Activated T-helper 1 cell treated with anti-CD3 and anti-CD28 coated beads, Interleukin-12 subunit alpha, Interleukin-12 subunit beta, Interleukin-2, Interleukin-4 antibody, amounts not matched to agents 30 ng/mL and 10 ng/mL and 1 ng/mL, durations not matched to agents 14 hours and 24 hours and 36 hours (primary cell): ENCODE results near the gene PWWP2B. TPM values are rescaled to one million over a fixed set of nuclear protein-coding genes. Genes with fewer than 3 reads are reported as not detected.

Experiments
- DNase-seq: peaks from one replicate; pipeline ENCODE4 v3.0.0; 2021; ENCODE audit warnings: low spot score
- H3K27ac Mint-ChIP-seq: one replicate; pipeline ENCODE4 v1.8.0; 2021; ENCODE audit warnings: mild to moderate bottlenecking, mixed read lengths
- H3K27me3 Mint-ChIP-seq: one replicate; pipeline ENCODE4 v1.8.0; 2022; ENCODE audit warnings: mild to moderate bottlenecking, moderate library complexity, mixed read lengths; ENCODE audit not compliant: insufficient read depth
- H3K36me3 Mint-ChIP-seq: one replicate; pipeline ENCODE4 v1.8.0; 2021; ENCODE audit warnings: low read depth, mixed read lengths
- H3K4me1 Mint-ChIP-seq: one replicate; pipeline ENCODE4 v1.8.0; 2021; ENCODE audit warnings: low read depth, mixed read lengths
- H3K4me3 Mint-ChIP-seq: one replicate; pipeline ENCODE4 v1.8.0; 2021; ENCODE audit warnings: mild to moderate bottlenecking, moderate library complexity, mixed read lengths
- H3K9me3 Mint-ChIP-seq: one replicate; pipeline ENCODE4 v1.8.0; 2021; ENCODE audit warnings: mixed read lengths
- intact Hi-C: fragments of 100-400 bp; cut with micrococcal nuclease; formaldehyde crosslinking; loops from one replicate; pipeline ENCODE4 v1.15.1; 2024
- total RNA-seq: library from RNA; stranded (reverse); gene quantifications from 2 replicates; pipeline ENCODE4 v1.2.3, GENCODE V29; 2022

Gene PWWP2B
- total RNA-seq, 1 donor from 2014 or later: 4.1 TPM

- intact Hi-C loops: no loop called here
- H3K27me3 Mint-ChIP-seq: no peaks in the 10 kb centered on the region
- no peaks in the 10 kb centered on the region for H3K9me3 Mint-ChIP-seq
Observed at GRCh38 chr10:132436861-132437410, 39.9 kb downstream of the PWWP2B start.

GRCh38 chr10:132437541-132437950, 40.5 kb downstream of the PWWP2B start:
- H3K9me3 Mint-ChIP-seq: no peaks in the 10 kb centered on the region
- H3K27ac Mint-ChIP-seq: no peak overlapping the region
- DNase-seq: no peak
- intact Hi-C loops: no loop called here
- H3K4me1 Mint-ChIP-seq: peaks cover 9% of the 10 kb centered on the region
- H3K27me3 Mint-ChIP-seq: no peaks in the 10 kb centered on the region
- no peaks in the 10 kb centered on the region for H3K36me3 Mint-ChIP-seq
- H3K4me3 Mint-ChIP-seq: no peak overlapping the region

More at GRCh38 chr10:132436861-132437410, 39.9 kb downstream of the PWWP2B start:
- Mint-ChIP-seq H3K27ac (no peak overlapping the region), H3K36me3 (no peaks in the 10 kb centered on the region), H3K4me3 (no peak overlapping the region), H3K4me1 (peaks cover 6% of the 10 kb centered on the region)
- no peak for DNase-seq

- Mint-ChIP-seq H3K36me3 (no peaks in the 10 kb centered on the region), H3K27me3 (no peaks in the 10 kb centered on the region), H3K4me3 (no peak overlapping the region), H3K4me1 (peaks cover 9% of the 10 kb centered on the region), H3K27ac (no peak overlapping the region), H3K9me3 (no peaks in the 10 kb centered on the region)
- DNase-seq: no peak
- intact Hi-C loops: no loop called here
Observed at GRCh38 chr10:132438091-132439024, 41.4 kb downstream of the PWWP2B start.

GRCh38 chr10:132439025-132439388, 42.0 kb downstream of the PWWP2B start:
- Mint-ChIP-seq H3K27me3 (no peaks in the 10 kb centered on the region), H3K9me3 (no peaks in the 10 kb centered on the region), H3K27ac (no peak overlapping the region), H3K4me1 (peaks cover 9% of the 10 kb centered on the region), H3K36me3 (no peaks in the 10 kb centered on the region), H3K4me3 (no peak overlapping the region)
- no peak for DNase-seq
- intact Hi-C loops: no loop called here

GRCh38 chr10:132439424-132440163, 42.6 kb downstream of the PWWP2B start:
- no peaks in the 10 kb centered on the region for H3K36me3 Mint-ChIP-seq
- DNase-seq: no peak

GRCh38 chr10:132440791-132441565, 44.0 kb downstream of the PWWP2B start:
- intact Hi-C loops: loop anchor here (10.0 kb wide), 1 partner anchor 256 kb away; the partner anchor contains the start of gene DPYSL4
- H3K27ac Mint-ChIP-seq: no peak overlapping the region
- H3K27me3 Mint-ChIP-seq: peaks cover 1% of the 10 kb centered on the region
- H3K4me3 Mint-ChIP-seq: no peak overlapping the region
- H3K9me3 Mint-ChIP-seq: no peaks in the 10 kb centered on the region
- DNase-seq: no peak
- no peaks in the 10 kb centered on the region for H3K36me3 Mint-ChIP-seq
- H3K4me1 Mint-ChIP-seq: peaks cover 18% of the 10 kb centered on the region

More at GRCh38 chr10:132439424-132440163, 42.6 kb downstream of the PWWP2B start:
- peak overlapping the region; percentile 36 for H3K27ac Mint-ChIP-seq
- no peaks in the 10 kb centered on the region for H3K9me3 Mint-ChIP-seq
- H3K27me3 Mint-ChIP-seq: no peaks in the 10 kb centered on the region
- peaks cover 9% of the 10 kb centered on the region for H3K4me1 Mint-ChIP-seq
- intact Hi-C loops: loop anchor here (10.0 kb wide), 1 partner anchor 255 kb away; the partner anchor contains the start of gene DPYSL4
- H3K4me3 Mint-ChIP-seq: no peak overlapping the region

- Mint-ChIP-seq H3K4me3 (no peak overlapping the region), H3K9me3 (no peaks in the 10 kb centered on the region), H3K36me3 (no peaks in the 10 kb centered on the region), H3K27ac (no peak overlapping the region), H3K4me1 (peaks cover 25% of the 10 kb centered on the region), H3K27me3 (peaks cover 1% of the 10 kb centered on the region)
- DNase-seq: no peak
- intact Hi-C loops: loop anchor here (10.0 kb wide), 1 partner anchor 257 kb away; the partner anchor contains the start of gene DPYSL4
Observed at GRCh38 chr10:132441818-132442524, 45.0 kb downstream of the PWWP2B start.

- intact Hi-C loops: loop anchor here (10.0 kb wide), 1 partner anchor 258 kb away; the partner anchor contains the start of gene DPYSL4
- peaks cover 29% of the 10 kb centered on the region for H3K4me1 Mint-ChIP-seq
Observed at GRCh38 chr10:132442636-132443035, 45.6 kb downstream of the PWWP2B start.

GRCh38 chr10:132443605-132443982, 46.6 kb downstream of the PWWP2B start:
- peak; percentile 49 for DNase-seq
- Mint-ChIP-seq H3K27ac (peak overlapping the region; percentile 52), H3K27me3 (peaks cover 1% of the 10 kb centered on the region), H3K4me3 (no peak overlapping the region), H3K4me1 (peaks cover 34% of the 10 kb centered on the region), H3K36me3 (no peaks in the 10 kb centered on the region), H3K9me3 (no peaks in the 10 kb centered on the region)
- intact Hi-C loops: loop anchor here (10.0 kb wide), 1 partner anchor 259 kb away; the partner anchor contains the start of gene DPYSL4

More at GRCh38 chr10:132442636-132443035, 45.6 kb downstream of the PWWP2B start:
- Mint-ChIP-seq H3K27ac (no peak overlapping the region), H3K36me3 (no peaks in the 10 kb centered on the region), H3K4me3 (no peak overlapping the region), H3K9me3 (no peaks in the 10 kb centered on the region), H3K27me3 (peaks cover 1% of the 10 kb centered on the region)
- DNase-seq: no peak

GRCh38 chr10:132443983-132444876, 47.2 kb downstream of the PWWP2B start:
- peaks cover 1% of the 10 kb centered on the region for H3K27me3 Mint-ChIP-seq
- H3K4me3 Mint-ChIP-seq: no peak overlapping the region
- DNase-seq: no peak
- H3K9me3 Mint-ChIP-seq: no peaks in the 10 kb centered on the region
- H3K4me1 Mint-ChIP-seq: peaks cover 34% of the 10 kb centered on the region
- intact Hi-C loops: loop anchor here (10.0 kb wide), 1 partner anchor 259 kb away; the partner anchor contains the start of gene DPYSL4
- no peaks in the 10 kb centered on the region for H3K36me3 Mint-ChIP-seq
- H3K27ac Mint-ChIP-seq: peak overlapping the region; percentile 86

GRCh38 chr10:132444877-132445351, 47.9 kb downstream of the PWWP2B start:
- Mint-ChIP-seq H3K4me1 (peaks cover 30% of the 10 kb centered on the region), H3K9me3 (no peaks in the 10 kb centered on the region), H3K4me3 (no peak overlapping the region), H3K27ac (peak overlapping the region; percentile 29), H3K36me3 (no peaks in the 10 kb centered on the region), H3K27me3 (peaks cover 1% of the 10 kb centered on the region)
- intact Hi-C loops: loop anchor here (5.0 to 10.0 kb wide), 2 partner anchors 260 to 463 kb away; partner anchors contain the start of genes BNIP3 and DPYSL4
- no peak for DNase-seq
